Endodermal cell (in vitro differentiated cells): ENCODE data around the gene GDF2. TPM values are rescaled to one million over a fixed set of nuclear protein-coding genes. Genes with fewer than 3 reads are reported as not detected.

ENCODE experiments used
- DNase-seq: peaks from one replicate; pipeline ENCODE4 v3.0.0-alpha.2; 2017
- H3K27ac ChIP-seq: 2 replicates; pipeline ENCODE4 v1.5.1; 2013; ENCODE audit warnings: mild to moderate bottlenecking, low read depth, low read length, moderate library complexity
- H3K27me3 ChIP-seq: 2 replicates; pipeline ENCODE4 v1.6.1; 2013; ENCODE audit warnings: mild to moderate bottlenecking, low read length, moderate library complexity; ENCODE audit not compliant: insufficient read depth, control insufficient read depth, poor library complexity, severe bottlenecking
- H3K36me3 ChIP-seq: 2 replicates; pipeline ENCODE4 v1.7.0; 2013; ENCODE audit warnings: mild to moderate bottlenecking, low read length, moderate library complexity; ENCODE audit not compliant: control insufficient read depth, insufficient read depth
- H3K4me1 ChIP-seq: one replicate; pipeline ENCODE4 v1.7.0; 2013; ENCODE audit warnings: low read length; ENCODE audit not compliant: control insufficient read depth, insufficient read depth
- H3K4me3 ChIP-seq: 2 replicates; pipeline ENCODE4 v1.5.1; 2013; ENCODE audit warnings: mild to moderate bottlenecking, low read length, moderate library complexity
- H3K9ac ChIP-seq: 2 replicates; pipeline ENCODE4 v1.6.1; 2013; ENCODE audit warnings: mild to moderate bottlenecking, low read length, moderate library complexity; ENCODE audit not compliant: poor library complexity, severe bottlenecking; ENCODE audit errors: extremely low read depth
- H3K9me3 ChIP-seq: 2 replicates; pipeline ENCODE4 v1.6.1; 2013; ENCODE audit warnings: mild to moderate bottlenecking, low read length, moderate library complexity; ENCODE audit not compliant: control insufficient read depth
- H3K27ac Mint-ChIP-seq: 2 replicates; pipeline ENCODE4 v1.8.0; 2020; ENCODE audit warnings: mixed read lengths
- H3K27me3 Mint-ChIP-seq: 2 replicates; pipeline ENCODE4 v1.8.0; 2021; ENCODE audit warnings: mild to moderate bottlenecking, mixed read lengths; ENCODE audit not compliant: insufficient read depth
- H3K36me3 Mint-ChIP-seq: 2 replicates; pipeline ENCODE4 v1.8.0; 2020; ENCODE audit warnings: low read depth, mixed read lengths
- H3K4me1 Mint-ChIP-seq: 2 replicates; pipeline ENCODE4 v1.8.0; 2020; ENCODE audit warnings: mixed read lengths
- H3K4me3 Mint-ChIP-seq: 2 replicates; pipeline ENCODE4 v1.8.0; 2020; ENCODE audit warnings: mild to moderate bottlenecking, moderate library complexity, mixed read lengths
- H3K9me3 Mint-ChIP-seq: 2 replicates; pipeline ENCODE4 v1.8.0; 2020; ENCODE audit warnings: mild to moderate bottlenecking, mixed read lengths
- CTCF ChIP-seq: fragments of 200-600 bp; sonication (generic); conservative IDR thresholded peaks from 2 replicates; pipeline ENCODE4 v1.5.0; 2021; ENCODE audit warnings: antibody characterized with exemption, mild to moderate bottlenecking
- WGBS, 2 experiments: methylation state at CpG; one replicate each; pipeline versions ENCODE4 v1.1.5 to v1.1.7; 2013; ENCODE audit warnings: missing lambda C conversion rate in 2 of 2, mixed read lengths in 1 of 2; ENCODE audit not compliant: insufficient coverage in 1 of 2, insufficient read length in 1 of 2; 5-methylcytosine and 5-hydroxymethylcytosine counted together
- total RNA-seq, 2 donors: library from RNA; stranded (reverse); fragmentation: NEBNext Ultra II Directional in 1 of 2; extraction: Animal tissue kit (Norgen Biotek cat#: 25700) in 1 of 2; gene quantifications; 2 replicates in 1 of 2; 3 replicates in 1 of 2; pipeline ENCODE4 v1.2.1, GENCODE V29; 2021

The GDF2 gene
- total RNA-seq, 2 donors from 2014 or later: not detected

DNA sequence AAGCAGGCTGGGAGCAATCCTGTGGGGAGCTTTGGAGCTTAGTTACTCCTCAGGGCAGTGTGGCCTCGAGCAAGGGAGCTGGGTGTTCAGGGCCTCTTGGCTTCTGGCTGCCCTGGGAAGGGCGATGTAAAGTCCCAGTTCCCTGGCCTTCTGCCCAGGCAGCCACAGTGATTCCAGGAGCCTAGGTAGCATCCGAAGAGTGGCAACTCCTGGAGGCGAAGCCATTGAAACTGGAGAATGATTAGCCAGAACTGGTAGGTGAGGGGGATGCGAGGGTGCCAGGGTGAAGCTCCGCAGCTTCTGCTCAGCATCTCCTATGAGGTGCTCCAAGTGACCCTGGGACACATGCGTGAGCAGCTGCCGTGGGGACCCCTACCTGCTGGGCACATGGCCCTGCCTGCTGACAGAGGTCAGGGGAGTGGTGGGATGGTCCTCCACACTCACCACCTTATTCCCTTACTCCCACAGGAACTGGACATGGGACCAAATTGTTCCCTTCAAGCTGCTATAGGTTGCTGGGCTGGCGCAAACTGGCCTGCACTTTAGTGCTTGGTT is 7.8 kb upstream of the GDF2 start:
- Mint-ChIP-seq H3K36me3 (no peaks in the 10 kb centered on the region), H3K9me3 (no peaks in the 10 kb centered on the region), H3K27me3 (peaks cover 7% of the 10 kb centered on the region), H3K4me3 (no peak overlapping the region), H3K4me1 (no peaks in the 10 kb centered on the region), H3K27ac (no peak overlapping the region)
- no peaks in the 10 kb centered on the region for H3K9me3 ChIP-seq
- 88 to 93% methylated on average over 4 to 9 of the region's 9 CpGs for WGBS, 2 experiments
- TF ChIP-seq CTCF: no peak
- H3K4me1 ChIP-seq: no peaks in the 10 kb centered on the region
- no peaks in the 10 kb centered on the region for H3K36me3 ChIP-seq
- no peaks in the 10 kb centered on the region for H3K27me3 ChIP-seq
- no peak overlapping the region for H3K27ac ChIP-seq
- H3K4me3 ChIP-seq: no peak overlapping the region
- H3K9ac ChIP-seq: no peak overlapping the region
- no peak for DNase-seq

DNA sequence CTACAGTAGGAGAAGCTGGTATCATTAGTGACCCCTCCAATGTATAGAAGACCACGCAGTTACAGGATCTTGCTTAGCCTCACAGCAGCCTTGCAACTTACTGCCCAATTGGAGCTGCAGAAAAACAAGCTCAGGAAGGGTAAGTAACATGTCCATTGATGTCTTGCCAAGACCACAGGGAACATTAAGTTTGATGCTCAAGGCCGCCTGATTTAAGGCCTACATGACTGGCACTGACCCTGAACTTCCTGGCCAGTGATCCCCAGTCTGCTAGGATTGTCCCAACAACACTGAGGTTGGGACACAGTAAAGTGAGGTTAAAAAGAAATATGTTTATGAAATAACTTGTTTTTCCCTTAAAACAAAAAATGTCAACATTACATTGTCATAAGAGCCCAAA is 6.8 kb upstream of the GDF2 start:
- DNase-seq: no peak
- TF ChIP-seq CTCF: no peak
- Histone ChIP-seq H3K27me3 (no peaks in the 10 kb centered on the region), H3K27ac (no peak overlapping the region), H3K9ac (no peak overlapping the region), H3K9me3 (no peaks in the 10 kb centered on the region), H3K4me3 (no peak overlapping the region), H3K36me3 (no peaks in the 10 kb centered on the region), H3K4me1 (no peaks in the 10 kb centered on the region)
- Mint-ChIP-seq H3K27me3 (peaks cover 5% of the 10 kb centered on the region), H3K27ac (no peak overlapping the region), H3K4me1 (no peaks in the 10 kb centered on the region), H3K36me3 (no peaks in the 10 kb centered on the region), H3K4me3 (no peak overlapping the region), H3K9me3 (no peaks in the 10 kb centered on the region)
- 92 to 93% methylated on average over 2 of the region's 2 CpGs for WGBS, 2 experiments

- no peak overlapping the region for H3K27ac Mint-ChIP-seq
- H3K4me1 Mint-ChIP-seq: no peaks in the 10 kb centered on the region
- WGBS, 2 experiments: 55 to 73% methylated on average over 3 to 5 of the region's 5 CpGs
- H3K4me1 ChIP-seq: no peaks in the 10 kb centered on the region
- peaks cover 5% of the 10 kb centered on the region for H3K27me3 Mint-ChIP-seq
- DNase-seq: no peak
- H3K9ac ChIP-seq: no peak overlapping the region
- no peak for TF ChIP-seq CTCF
- no peak overlapping the region for H3K4me3 Mint-ChIP-seq
- no peak overlapping the region for H3K4me3 ChIP-seq
- H3K9me3 ChIP-seq: no peaks in the 10 kb centered on the region
- no peaks in the 10 kb centered on the region for H3K36me3 ChIP-seq
- H3K9me3 Mint-ChIP-seq: no peaks in the 10 kb centered on the region
- H3K27me3 ChIP-seq: no peaks in the 10 kb centered on the region
- no peaks in the 10 kb centered on the region for H3K36me3 Mint-ChIP-seq
- no peak overlapping the region for H3K27ac ChIP-seq
These were observed 6.1 kb upstream of the GDF2 start for GRCh38 chr10:47316131-47316530.
